Activated T-helper 1 cell treated with anti-CD3 and anti-CD28 coated beads, Interleukin-2, amount 50 U/mL, for 16 hours (primary cell): Measurements from ENCODE around the gene MYOC.
"Not testable (repeated sequence)": the region's sequence is repeated elsewhere in the genome, so short reads cannot be mapped to it uniquely, and the experiment has no call there.

ENCODE experiments used
- DNase-seq, 2 donors: peaks; one replicate each; pipeline ENCODE4 v3.0.0-alpha.2; 2020; ENCODE audit warnings: low read depth in 1 of 2, low spot score in 1 of 2

Gene MYOC

DNA sequence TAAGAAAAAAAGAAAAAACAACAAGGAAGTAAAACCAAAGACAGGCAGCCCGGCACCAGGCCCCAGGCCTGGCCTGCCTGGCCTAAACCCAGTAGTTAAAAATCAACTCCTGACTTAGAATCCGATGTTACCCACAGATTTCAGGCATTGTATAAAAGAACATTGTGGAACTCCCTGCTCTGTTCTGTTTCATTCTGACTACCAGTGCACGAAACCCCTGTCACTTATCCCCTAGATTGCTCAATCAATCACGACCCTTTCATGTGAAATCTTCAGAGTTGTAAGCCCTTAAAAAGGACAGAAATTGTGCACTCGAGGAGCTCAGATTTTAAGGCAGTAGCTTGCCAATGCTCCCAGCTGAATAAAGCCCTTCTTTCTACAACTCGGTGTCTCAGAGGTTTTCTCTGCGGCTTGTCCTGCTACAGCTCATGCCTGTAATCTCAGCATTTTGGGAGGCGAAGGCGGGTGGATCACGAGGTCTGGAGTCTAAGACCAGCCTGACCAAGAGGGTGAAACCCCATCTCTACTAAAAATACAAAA is 46.0 kb downstream of the MYOC start:
- DNase-seq = no peak

DNA sequence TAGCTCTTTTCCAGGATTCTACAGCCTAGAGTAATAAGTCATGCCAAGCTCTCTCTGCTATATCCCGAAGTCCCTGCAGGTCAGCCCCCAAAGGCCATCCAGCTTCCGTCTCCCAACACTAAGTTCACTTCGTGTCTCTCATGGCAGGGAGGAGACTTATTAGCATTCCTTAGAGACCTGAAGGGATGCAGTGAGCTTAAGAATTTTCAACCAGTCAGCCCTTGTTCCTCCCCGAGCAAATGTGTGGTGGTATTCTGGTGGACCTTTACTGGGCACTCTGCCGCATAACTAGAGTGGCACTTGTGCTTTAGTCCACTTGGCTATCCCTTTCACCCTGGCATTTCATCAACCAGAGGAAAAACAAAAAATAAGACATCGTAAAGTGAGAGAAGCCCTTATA is 49.4 kb downstream of the MYOC start:
- DNase-seq = not testable (repeated sequence)

DNA sequence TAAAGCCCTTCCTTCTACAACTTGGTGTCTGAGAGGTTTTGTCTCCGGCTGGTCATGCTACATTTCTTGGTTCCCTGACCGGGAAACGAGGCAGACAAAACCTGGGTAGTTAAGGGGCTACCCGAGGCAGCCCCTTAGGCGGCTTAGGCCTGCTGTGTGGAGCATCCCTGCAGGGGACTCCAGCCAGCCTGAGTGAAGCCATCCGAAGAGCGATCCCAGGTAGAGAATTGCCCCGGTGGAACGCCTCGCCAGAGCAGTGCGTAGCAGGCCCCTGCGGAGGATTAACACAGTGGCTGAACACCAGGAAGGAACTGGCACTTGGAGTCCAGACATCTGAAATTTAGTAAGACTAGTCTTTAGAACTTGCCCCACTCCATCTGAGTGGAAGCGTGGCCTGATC is 51.6 kb downstream of the MYOC start:
- DNase-seq = no peak

DNA sequence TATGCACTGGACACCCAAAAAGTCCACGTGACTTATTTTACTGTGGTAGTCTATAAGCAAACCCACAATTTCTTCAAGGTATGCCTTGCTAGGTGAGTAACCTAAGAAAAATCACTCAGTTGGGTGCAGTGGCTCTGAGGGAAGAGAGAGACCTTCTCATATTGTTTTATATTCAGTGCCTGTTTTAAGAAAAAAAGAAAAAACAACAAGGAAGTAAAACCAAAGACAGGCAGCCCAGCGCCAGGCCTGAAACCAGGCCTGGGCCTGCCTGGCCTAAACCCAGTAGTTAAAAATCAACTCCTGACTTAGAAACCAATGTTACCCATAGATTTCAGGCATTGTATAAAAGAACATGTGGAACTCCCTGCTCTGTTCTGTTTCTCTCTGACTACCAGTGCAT is 52.2 kb downstream of the MYOC start:
- not testable (repeated sequence) for DNase-seq

DNA sequence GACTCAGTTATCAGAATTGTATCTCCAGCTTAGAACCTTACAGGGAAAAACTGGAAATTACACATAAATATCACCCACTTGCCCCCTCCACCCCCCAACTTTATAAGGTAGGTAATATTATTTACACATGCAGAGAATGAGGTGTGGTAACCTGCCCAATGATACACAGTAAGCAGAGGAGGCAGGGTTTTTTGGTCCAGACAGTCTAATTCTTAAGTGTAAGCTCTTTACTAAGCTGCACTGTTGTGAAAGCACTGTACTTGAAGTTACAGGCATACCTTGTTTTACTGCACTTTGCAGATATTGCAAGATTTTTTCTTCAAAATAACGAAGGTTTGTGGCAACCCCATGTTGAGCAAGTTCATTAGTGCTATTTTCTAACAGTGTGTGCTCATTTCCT is 55.3 kb downstream of the MYOC start:
- no peak for DNase-seq

DNA sequence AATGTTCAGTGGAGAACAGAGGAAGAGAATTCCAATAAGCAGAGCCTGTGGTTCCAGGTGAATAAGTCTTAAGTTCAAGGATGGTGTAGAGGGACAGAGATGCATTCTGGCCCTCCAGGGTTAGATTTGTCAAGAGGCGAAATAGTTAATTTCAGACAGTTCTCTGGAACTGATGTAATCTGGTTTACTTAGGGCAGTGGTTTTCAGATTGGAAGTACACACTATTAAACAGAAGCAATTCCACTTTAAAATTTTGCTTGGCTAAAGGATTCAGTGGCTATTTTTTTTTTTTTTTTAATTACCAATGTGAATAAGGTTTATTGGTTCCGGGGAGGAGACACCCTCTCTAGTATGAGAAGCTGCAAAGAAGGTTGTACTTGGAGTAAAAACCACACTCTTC is 55.8 kb downstream of the MYOC start:
- no peak for DNase-seq

DNA sequence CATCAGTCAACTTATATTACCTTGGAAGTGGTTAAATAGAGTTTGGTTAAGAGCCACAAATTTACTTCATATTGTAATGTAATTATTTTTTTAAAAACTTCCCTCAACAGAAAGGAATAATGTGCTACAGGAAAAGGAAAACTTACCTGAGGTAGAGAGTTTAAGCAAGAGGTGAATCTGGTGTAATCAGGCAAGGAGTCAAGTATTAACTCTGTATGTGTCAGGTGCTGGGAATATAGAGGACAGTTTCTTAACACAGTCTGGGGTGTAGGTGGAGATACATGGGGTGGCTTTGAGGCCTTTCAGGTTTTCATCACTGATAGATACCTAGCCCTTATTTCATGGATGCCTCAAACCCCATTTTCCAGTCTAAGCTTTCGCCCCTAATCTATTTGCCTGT is 56.4 kb downstream of the MYOC start:
- no peak for DNase-seq

DNA sequence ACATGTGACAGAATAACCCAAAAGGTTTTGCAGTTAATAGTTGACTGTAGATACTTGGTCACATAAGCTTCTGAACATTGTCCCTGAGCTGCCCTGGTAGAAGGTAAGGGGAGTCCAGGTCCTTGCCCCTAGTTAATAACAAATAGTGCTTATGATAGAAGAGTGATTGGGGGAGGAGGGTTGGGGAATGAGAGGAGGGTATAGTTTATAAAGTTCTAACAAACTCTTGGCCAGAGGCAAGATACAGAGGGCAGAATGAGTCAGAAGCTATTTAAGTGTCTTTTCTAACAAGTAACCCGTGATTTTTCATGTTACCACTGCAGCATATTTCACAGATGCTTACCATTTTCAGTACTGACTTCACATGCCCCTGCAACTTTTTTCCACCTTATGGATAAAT is 57.2 kb downstream of the MYOC start:
- DNase-seq = no peak

DNA sequence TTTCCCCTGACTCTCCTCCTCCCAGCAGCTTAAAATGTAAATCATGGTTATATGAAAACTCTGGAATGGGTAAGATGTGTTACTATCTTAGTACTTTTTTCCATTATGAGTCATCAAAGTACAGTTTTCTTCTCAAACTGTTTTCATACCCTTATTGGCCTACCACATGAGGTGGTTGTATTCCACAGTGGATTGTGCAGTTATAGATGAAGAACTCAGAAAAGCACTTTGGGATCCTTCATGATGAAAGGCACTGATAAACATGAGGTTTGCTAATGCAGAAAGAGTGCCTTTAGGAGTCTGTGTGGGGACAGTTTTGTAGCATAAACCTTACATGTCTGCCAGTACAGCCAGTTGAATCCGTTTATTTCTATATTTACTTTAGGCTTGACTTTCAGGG is 62.5 kb downstream of the MYOC start:
- DNase-seq = no peak

DNA sequence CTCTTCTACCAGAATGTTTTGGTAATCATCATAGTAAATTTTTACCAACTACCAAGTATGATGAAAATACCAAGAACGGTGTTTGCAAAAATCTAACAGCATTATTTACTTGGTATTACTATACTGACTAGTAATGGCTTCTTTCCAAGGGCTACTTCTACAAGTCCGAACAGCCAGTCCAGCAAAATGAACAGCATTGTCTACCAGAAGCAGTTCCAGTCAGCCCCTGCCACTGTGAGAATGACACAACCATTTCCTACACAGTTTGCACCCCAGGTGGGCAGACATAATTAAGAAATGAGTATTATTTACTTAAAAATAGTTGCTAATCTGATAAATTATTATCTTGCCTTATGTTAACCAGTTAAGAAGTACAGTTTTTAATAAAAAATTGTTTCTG is 64.3 kb downstream of the MYOC start:
- no peak for DNase-seq

DNA sequence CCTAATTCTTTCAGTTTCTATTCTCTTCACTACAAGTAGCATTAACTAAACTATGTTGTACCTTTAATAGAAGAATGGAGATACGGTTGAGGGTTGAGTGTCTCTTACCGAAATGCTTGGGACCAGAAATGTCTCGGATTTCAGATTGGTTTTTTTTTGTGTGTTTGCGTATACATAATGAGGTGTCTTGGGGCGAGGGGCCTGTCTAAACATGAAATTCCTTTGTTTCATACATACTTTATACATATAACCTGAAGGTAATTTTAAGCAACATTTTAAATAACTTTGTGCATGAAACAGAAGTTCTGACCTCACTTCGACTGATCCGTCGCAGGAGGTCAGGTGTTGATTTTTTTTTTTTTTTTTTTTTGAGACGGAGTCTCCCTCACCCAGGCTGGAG is 66.8 kb downstream of the MYOC start:
- DNase-seq = no peak
